GM21367 (cell line): ENCODE results near the gene DMWD.
A peak's percentile ranks its signal among the peaks of the same experiment; 100 is the strongest.

ENCODE experiments used
- ATAC-seq: cut with Tn5 transposase; IDR thresholded peaks from one replicate; pipeline ENCODE4 v1.9.1; 2021; ENCODE audit not compliant: unreplicated experiment

Gene DMWD

DNA sequence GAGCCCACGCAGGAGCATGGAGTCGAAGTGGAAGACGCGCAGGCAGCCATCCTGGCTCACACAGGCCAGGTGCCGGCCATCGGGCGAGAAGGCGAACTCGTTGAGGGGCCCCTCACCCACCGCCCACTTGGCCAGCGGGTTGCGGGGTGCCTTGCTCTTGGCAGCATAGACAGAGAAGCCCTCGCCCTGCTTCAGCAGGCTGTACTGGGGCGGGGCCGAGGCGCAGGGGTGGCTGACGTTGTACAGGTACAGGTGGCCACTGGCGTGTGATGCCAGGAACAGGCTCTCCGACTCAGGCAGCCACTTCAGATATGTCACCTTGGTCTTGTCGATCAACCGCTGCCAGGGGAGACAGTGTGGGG is 6.1 kb downstream of the DMWD start:
- ATAC-seq = no peak

DNA sequence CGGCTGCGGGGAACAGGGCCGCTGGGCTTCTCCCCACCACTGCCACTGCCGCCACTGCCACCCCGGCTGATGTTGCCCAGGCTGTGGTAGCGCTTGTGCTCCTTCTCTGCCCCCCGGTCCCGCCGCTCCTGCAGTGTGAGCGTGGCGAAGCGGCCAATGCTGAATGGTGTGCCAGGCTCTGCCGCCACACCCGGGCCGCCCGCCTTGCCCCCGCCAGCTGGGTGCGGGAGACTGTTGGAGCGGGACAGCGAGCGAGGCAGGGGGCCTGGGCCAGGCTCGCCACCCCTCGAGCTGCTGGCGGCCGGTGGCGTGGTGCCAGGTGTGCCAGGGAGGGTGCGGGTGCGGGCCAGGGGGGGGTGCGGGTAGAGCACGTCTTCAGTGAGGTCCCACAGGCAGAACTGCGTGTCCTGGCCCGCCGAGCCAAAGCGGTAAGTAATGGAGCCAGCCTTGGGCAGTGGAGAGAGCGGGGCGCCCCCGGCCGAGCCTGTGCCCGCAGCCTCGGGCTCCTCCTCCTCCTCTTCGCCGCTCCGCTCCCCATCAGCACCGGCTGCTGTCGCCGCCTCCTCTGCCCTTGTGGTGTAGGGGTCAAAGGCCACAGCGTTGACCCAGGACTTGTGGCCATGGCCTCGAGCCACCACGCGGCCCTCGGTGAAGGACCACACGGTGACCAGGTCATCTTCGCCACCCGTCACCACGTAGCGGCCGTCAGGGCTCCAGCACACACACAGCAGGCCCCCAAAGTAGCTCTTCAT is 6.7 kb downstream of the DMWD start:
- ATAC-seq = no peak

DNA sequence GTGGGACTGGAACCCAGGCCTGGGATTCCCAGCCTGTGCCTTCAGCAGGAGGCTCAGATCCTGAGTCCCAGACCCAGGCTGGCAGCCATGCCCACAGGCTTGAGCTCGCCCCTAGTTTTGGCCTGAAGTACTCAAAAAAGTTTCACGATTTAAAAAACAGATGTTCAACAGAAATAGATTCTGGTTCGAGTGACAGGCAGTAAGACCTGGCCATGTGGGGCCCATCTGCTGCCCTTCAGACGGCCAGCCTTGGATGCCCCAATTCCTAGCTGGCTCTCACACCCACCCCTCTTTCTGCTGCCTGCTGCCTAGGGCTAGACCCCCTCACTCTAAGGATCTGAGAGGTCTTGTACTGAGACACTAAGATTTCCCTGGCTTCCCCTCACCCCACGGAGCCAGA is 7.5 kb downstream of the DMWD start:
- no peak for ATAC-seq

DNA sequence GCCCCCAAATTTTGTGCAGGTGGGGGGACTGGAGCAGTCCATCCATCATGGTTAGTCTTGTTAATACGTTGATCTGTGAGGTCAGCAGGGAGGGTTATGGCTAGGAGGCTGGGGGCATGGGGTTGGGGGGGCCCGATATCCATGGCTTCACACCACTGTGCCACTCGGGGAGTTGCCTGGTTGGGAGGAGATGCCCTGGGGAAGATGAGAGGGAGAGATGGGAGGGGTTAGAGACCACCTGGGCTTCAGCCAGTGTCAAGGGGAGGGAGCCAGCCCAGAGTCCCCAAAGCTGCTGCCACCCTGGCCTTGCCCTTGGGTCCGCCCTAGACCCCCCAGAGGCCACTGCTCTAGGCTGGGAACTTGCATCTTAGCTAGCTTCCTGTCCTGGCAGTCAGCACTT is 8.5 kb downstream of the DMWD start:
- no peak for ATAC-seq

DNA sequence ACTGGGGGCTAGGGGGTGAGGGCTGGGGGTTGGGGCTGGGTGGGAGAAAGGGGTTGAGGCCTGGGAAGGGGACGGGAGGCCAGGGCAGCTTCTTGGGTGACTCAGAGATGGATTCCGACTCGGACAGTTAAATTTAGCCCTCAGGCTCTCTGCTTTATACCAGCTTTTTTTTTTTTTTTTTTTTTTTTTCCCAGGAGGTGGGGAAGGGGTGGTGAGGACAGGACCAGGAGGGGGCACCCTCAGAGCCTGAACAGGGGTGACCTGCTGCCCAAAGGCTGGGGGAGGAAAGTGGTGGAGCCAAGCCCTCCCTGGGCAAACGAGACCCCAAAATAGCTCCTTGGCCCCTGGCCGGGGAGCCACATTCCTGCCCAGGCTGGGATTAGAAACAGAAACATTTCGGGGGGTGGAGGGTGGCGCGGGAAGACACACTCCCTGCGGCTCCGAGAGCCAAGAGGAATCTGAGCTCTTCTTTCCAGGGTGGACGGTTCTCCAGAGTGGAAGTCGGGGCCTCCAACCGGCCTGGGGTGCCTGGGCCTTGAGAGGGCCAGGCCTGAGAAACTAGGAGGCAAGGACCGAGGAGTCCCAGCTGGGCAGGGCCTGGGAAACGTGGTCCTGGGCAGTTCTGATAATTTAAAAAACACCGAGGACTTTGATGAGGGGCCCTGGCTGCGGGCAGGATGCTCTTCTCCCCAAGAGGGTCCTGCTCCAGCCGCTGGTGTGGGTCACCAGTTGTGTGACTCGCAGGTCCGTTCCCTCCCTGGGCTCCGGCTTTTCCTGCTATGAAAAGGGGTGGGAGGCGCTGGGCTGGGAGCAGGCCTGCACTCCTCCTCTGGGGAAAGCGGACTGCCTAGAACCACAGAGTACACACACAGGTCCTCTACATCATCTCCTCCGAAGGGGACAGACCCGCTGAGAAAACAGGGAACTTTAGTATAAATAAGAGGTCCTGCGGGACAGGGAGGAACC is 9.5 kb downstream of the DMWD start:
- no peak for ATAC-seq

DNA sequence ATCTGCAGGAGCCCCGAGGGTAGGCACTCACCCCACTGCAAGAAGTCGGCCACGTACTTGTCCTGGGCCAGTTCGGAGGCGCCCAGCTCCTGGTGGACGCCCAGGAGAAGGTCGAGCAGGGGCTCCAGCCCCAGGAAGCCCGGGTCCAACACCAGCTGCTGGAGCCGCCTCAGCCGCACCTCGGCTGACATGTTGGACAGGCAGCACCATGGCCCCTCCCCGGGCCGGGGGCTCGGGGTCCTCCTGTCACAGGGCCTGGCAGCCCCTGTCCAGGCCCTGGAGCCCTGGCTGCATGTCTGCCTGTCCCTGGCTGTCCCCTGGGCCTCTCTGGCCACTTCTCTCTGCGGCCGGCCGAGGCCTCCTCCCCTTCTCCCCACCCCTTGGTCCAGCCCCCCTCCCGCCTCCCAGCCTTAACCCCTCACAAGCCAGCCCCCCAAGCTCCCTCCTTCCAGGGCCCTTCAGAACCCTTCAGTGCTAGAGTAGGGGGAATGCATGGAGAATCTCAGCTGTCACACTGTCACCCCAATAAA is 10.4 kb downstream of the DMWD start, which contains the start of gene DMPK:
DMPK (minus strand) TSS at position 329 of the 530 bp plus-strand sequence; CDS start at position 191, 138 bp downstream.
- ATAC-seq = no peak

DNA sequence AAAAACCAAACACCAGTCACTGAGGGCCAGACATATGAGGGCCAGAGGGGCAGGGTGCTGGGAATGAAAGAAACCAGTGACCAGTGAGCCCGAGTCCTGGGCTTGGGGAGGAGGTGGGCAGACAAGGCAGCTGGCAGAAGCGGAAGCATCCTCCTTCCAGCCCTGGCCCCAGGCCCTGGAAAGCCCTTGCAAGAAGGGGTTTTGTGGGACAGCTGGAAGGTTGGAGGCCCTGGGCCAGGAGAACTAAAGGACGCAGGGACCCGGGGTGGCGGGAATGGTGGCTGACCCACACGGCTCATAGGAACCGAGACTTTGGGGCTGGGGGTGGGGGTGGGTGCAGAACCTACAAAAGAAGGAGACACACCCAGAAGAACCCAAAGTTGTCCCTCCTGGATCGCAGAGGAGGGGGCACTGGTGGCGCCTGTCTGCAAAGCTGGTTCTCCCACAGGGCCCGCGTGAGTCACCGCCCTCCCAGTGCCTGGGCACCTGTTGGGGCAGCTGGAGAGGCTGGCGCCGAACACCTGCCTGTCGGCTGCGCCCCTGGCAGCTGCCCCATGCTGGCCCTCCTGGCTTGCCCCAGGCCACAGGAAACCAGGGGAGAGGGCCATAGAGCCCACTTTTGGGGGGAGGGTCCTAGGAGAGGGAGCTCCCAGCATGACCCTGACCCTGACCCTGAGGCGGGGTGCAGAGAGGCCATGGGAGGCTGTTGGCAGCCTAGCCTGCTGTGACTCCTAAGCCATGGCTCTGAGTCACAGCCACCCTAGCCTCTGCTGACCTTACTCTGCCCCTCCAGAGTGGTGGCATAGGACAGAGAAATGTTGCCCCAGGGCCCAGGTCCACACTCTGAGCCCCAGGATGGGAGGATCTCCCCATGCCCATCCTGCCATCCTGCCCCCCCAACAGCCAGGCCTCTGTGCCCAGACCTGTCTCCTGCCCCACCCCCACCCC is 11.2 kb downstream of the DMWD start:
- no peak for ATAC-seq

DNA sequence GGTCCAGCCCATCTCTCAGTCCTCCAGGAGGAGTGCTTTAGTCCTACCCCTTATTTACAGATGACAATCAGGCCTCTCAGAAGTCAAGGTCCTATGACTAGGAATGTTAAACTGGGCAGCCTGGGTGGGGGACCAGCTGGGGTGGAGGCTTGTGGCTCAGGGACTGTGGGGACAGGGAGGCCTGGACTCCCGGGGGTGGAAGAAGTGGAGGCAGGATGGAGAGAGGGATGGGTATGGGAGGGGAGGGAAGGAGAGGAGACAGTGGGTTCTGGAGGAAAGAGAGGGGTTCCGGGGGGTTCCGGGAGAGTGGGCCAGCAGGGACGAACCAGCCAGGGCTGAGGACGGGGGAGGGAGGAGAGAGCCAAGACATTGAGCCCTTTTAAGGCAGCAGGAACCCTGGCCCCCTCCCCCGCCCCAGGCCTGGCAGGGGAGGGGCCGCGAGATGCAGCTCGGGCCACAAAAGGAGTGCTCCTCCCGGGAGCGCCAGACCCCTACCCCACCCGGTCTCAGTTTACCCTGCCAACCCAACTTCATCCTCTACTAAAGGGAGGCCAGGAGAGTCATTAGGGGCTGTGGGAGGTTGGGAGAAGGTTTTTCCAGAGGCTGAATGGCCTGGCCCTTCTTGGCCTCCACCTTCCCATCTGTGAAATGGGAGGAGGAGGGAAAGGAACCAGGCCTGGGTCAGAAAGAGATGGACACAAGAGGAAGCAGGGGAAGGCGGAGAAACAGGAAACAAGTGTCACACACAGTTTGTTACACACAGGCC is 12.0 kb downstream of the DMWD start:
- ATAC-seq = no peak

DNA sequence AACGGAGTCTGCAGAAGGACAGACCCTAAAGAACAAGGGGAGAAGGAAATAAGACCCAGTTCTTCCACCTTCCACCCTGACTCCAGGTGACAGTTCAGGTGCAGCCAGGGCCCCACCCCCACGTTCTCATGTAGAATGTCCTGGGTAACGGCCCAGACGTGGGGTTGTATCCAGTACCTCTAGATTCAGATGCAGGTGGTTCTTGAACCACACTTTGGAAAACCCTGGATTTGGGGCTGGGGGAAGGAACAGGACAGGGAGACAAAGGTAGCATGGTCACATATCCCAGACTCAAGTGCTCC is 12.5 kb downstream of the DMWD start:
- no peak for ATAC-seq

DNA sequence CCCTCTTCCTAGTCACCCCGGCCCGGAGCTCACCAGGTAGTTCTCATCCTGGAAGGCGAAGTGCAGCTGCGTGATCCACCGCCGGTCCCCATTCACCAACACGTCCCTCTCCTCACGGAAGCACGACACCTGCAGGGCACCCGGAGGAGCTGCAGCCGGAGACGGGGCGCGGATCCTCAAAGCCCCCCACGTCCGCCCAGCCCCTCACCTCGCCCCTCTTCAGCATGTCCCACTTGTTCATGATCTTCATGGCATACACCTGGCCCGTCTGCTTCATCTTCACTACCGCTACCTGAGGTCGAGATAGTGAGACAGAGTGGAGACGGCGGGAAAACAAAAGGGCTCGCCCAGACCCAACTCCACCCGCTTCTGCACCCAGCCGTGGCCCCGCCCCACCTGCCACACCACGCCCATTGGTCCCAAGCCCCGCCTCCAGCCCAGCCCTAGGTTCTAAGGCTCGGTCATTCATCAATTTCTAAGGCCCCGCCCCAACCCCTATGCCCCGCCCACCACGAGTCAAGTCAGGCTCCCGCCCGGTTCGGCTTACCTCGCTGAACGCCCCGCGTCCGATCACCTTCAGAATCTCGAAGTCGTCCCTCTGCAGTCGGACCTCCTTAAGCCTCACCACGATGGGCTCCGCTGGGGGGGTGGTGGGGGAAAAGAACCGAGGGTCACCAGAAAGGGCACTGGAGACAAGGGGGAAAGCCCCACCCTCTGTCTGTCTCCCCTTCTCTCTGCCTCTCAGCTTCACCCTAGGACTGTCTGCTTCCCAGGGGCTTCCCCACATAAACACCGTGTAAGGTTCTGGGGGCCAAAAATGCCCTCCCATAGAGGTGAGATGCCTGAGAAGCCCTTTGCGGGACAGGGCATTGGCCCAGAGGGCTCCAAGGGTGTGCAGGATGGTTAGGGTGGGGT is 13.2 kb downstream of the DMWD start:
- peak; percentile 62 for ATAC-seq

DNA sequence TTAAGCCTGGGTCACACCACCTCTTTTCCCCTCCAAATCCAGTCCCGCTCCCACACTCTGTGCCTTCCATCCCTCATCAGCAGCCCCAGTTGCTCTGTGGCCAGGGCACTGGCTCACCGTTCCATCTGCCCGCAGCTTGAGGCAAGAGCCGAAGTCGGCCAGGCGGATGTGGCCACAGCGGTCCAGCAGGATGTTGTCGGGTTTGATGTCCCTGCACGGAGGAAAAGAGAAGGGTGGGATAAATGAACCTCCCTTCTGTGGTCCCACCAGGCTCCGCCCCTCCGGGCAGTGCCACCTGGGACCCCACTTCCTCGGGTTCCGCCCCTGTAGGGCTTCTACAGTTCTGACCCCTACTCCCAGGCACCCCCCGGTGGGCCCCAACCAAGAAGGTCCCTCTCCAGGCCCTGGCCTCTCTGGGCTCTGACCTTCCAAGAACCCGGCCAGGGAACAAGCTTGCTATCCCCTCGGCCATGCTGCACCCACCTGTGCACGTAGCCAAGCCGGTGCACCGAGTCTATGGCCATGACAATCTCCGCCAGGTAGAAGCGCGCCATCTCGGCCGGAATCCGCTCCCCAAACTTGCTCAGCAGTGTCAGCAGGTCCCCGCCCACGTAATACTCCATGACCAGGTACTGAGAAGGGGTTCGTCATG is 14.5 kb downstream of the DMWD start:
- no peak for ATAC-seq

DNA sequence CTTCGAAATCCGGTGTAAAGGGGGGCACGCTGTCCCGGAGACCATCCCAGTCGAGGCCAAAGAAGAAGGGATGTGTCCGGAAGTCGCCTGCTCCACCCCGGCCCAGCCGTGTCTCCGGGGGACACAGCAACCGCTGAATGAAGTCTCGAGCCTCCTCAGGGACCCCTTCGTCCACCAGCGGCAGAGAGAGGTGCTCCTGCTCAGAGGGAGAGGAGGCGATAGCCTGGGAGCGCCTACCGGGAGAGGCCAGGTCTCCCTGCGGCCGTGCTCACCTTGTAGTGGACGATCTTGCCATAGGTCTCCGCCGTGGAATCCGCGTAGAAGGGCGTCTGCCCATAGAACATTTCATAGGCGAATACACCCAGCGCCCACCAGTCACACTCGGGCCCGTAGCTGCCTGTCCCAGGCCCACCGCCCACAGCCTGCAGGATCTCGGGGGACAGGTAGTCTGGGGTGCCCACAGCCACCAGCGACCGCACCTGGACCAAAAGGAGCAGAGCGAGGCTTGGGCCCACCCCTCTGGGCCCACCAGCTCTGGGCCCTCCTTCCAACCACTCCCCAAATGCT is 15.2 kb downstream of the DMWD start:
- no peak for ATAC-seq

DNA sequence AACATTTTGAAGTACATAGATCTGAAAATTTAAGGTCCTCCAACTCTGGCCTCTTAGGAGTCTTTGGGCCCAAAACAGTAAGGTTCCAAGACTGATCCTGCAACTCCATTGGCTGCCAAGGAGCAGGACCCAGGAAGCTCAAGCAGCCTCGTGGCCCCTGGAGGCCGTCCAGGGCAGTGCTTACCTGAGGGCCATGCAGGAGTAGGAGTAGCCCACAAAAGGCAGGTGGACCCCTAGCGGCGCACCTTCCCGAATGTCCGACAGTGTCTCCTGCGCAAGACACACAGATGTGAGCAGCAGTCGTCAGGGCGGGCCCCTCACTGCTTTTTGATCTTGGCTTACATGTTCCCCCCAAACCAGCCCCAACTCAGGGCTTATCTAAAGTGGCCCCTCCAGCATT is 17.9 kb downstream of the DMWD start:
- ATAC-seq = no peak

DNA sequence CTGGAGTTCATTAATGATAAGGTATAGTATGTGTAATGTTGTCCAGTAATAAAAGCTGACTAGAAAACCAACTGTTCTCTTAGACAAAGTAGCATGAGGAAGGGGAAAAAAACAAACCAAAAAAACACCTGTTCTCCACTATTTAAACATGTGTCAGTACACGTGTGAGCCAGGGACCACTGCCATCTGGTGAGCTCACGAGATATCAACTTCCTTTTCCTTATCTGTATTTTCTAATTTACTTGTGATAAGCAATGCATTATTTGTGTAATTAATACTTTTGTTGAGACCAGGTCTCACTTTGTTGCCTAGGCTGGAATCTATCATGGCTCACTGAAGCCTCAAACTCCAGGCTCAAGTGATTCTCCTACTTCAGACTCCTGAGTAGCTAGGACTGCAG is 19.3 kb downstream of the DMWD start:
- ATAC-seq = no peak

DNA sequence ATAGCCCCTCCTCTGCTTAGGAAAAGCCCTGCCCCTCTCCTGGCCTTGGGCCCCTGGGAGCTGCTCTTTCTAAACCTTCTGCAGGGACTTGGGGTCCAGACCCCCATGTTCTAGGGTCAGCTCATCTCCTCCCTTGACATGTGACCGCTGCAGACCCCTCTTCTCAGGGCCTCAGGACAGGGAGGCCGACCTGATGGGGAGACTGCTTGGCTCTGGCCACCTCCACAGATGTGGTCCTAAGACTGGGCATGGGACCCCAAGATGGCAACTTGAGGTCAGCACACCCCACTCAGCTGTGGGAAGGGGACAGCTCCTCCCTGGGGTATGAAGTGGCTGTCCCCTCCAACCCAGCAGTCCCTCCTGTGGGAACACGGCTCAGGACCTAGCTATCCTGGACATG is 19.7 kb downstream of the DMWD start:
- no peak for ATAC-seq

DNA sequence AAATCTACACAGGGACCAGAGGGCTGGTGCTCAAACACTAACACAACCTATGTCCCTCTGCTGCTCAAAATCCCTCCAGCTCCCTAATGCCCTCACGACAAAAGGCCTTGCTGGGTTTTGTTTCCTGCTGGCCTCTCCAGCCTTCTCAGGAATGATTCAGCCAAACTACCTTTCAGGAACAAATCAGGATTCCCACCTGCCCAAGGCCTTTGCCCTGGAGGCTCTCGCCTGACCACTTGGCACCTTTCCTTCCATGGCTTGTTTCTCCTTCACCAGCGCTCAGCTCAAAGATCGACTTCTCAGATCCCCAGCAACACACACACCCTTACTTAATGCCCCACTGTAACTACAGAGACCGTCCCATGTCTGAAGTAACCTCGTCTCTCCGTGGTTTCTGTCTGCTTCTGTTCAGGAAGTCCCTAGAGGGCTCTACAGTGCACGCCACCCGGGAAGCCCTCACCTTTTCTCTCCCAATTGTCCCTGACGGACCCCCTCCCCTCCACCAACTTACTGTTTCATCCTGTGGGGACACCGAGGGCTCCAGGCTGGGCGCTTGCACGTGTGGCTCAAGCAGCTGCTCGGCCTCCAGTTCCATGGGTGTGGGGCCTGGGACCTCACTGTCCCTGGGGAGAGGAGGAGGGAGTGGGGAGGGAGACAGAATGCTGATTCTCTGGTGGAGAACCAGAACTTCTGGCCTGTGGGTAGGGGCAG is 20.4 kb downstream of the DMWD start:
- no peak for ATAC-seq

DNA sequence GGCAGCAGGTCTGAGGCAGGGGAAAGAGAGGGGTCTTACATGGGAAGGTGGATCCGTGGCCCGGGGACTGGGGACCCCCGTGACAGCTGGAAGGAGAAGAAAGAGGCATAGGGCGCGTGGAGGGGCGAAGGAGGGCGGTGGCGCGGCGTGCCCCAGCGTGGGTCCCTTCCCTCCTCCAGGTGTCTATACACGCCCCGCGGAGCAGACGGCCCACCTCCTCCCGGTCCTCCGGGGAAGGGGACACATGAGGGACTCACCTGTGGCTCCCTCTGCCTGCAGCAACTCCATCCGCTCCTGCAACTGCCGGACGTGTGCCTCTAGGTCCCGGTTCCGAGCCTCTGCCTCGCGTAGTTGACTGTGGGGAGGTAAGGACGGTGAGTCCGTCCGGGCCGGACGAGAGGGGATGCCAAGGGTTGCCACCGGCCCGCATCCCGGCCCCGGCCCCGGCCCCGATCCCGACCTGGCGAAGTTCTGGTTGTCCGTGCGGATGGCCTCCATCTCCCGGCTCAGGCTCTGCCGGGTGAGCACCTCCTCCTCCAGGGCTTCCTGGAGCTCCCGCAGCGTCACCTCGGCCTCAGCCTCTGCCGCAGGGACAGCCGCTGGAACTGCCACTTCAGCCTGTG is 21.2 kb downstream of the DMWD start:
- ATAC-seq = no peak
